H54 (cell line): ENCODE data around the gene SLC17A4.

Experiments
- DNase-seq: peaks from one replicate; pipeline ENCODE4 v3.0.0; 2011; ENCODE audit warnings: low spot score, mixed read lengths; ENCODE audit not compliant: insufficient read length
- FAIRE-seq: peaks from 3 replicates; lab custom pipeline; 2011; peaks lifted over from hg19 to GRCh38; lab: Jason Lieb, UNC
- POLR2A ChIP-seq: IDR thresholded peaks from 2 replicates; pipeline ENCODE4 v1.6.1; 2011; ENCODE audit warnings: low read depth, mild to moderate bottlenecking, low read length

SLC17A4 gene

GRCh38 chr6:25815194-25815593 is 60.7 kb downstream of the SLC17A4 start:
- FAIRE-seq = no peak
- TF ChIP-seq POLR2A = no peak
- DNase-seq = no peak

GRCh38 chr6:25816252-25816651 is 61.7 kb downstream of the SLC17A4 start:
- FAIRE-seq = no peak
- no peak for DNase-seq
- TF ChIP-seq POLR2A = no peak

GRCh38 chr6:25821341-25821740 is 66.8 kb downstream of the SLC17A4 start:
- FAIRE-seq (no peak), DNase-seq (no peak)
- TF ChIP-seq POLR2A = no peak

GRCh38 chr6:25829375-25829774 is 74.8 kb downstream of the SLC17A4 start:
- FAIRE-seq (no peak), DNase-seq (no peak)
- no peak for TF ChIP-seq POLR2A

GRCh38 chr6:25830458-25830857 is 75.9 kb downstream of the SLC17A4 start:
- no peak for TF ChIP-seq POLR2A
- FAIRE-seq (no peak), DNase-seq (no peak)
